ENCODE data around the gene SMAD2.

GRCh38 chr18:47773931-47774330 is 156.5 kb downstream of the SMAD2 start:
- no peak for TF ChIP-seq CTCF (conservative IDR thresholded peaks at IDR 0.05; ENCODE audit: low read length)
- TF ChIP-seq EZH2phosphoT487 (IDR thresholded peaks at IDR 0.05; ENCODE audit: borderline replicate concordance): no peak

Measured in Loucy (cell line).